Measurements from ENCODE around the gene NAA15.
"Not testable (repeated sequence)": the region's sequence is repeated elsewhere in the genome, so short reads cannot be mapped to it uniquely, and the experiment has no call there.

Gene NAA15

GRCh38 chr4:139419388-139419914 is 118.1 kb downstream of the NAA15 start:
- H3K4me3 ChIP-seq (ENCODE audit: low read depth, low read length): no peak overlapping the region
- TF ChIP-seq CTCF (IDR thresholded peaks at IDR 0.05; ENCODE audit: low read depth, low read length): no peak

GRCh38 chr4:139420652-139421051 is 119.3 kb downstream of the NAA15 start:
- TF ChIP-seq CTCF (IDR thresholded peaks at IDR 0.05; ENCODE audit: low read depth, low read length): no peak
- H3K4me3 ChIP-seq (ENCODE audit: low read depth, low read length): no peak overlapping the region

- no peak for TF ChIP-seq CTCF (IDR thresholded peaks at IDR 0.05; ENCODE audit: low read depth, low read length)
- no peak overlapping the region for H3K4me3 ChIP-seq (ENCODE audit: low read depth, low read length)
Observed at GRCh38 chr4:139436122-139436521, 134.8 kb downstream of the NAA15 start.

GRCh38 chr4:139438141-139438540 is 136.8 kb downstream of the NAA15 start:
- no peak overlapping the region for H3K4me3 ChIP-seq (ENCODE audit: low read depth, low read length)
- TF ChIP-seq CTCF (IDR thresholded peaks at IDR 0.05; ENCODE audit: low read depth, low read length): no peak

- no peak for TF ChIP-seq CTCF (IDR thresholded peaks at IDR 0.05; ENCODE audit: low read depth, low read length)
- H3K4me3 ChIP-seq (ENCODE audit: low read depth, low read length): no peak overlapping the region
Observed at GRCh38 chr4:139441029-139441428, 139.7 kb downstream of the NAA15 start.

- H3K4me3 ChIP-seq (ENCODE audit: low read depth, low read length): no peak overlapping the region
- TF ChIP-seq CTCF (IDR thresholded peaks at IDR 0.05; ENCODE audit: low read depth, low read length): no peak
Observed at GRCh38 chr4:139443661-139444060, 142.4 kb downstream of the NAA15 start.

GRCh38 chr4:139444881-139445280 is 143.6 kb downstream of the NAA15 start:
- not testable (repeated sequence) for H3K4me3 ChIP-seq (ENCODE audit: low read depth, low read length)

- not testable (repeated sequence) for H3K4me3 ChIP-seq (ENCODE audit: low read depth, low read length)
Observed at GRCh38 chr4:139447078-139447477, 145.8 kb downstream of the NAA15 start.

Data from WI38 (cell line).